Rectal smooth muscle tissue (tissue), 1 donor: ENCODE results near the gene SNX30.

Source experiments
- H3K27ac ChIP-seq: one replicate; pipeline ENCODE4 v1.7.0; 2013; ENCODE audit warnings: low read depth, low read length, inconsistent platforms
- H3K27me3 ChIP-seq: one replicate; pipeline ENCODE4 v1.7.0; 2013; ENCODE audit warnings: low read length; ENCODE audit not compliant: control insufficient read depth, insufficient read depth
- H3K36me3 ChIP-seq: one replicate; pipeline ENCODE4 v1.7.0; 2013; ENCODE audit warnings: low read length; ENCODE audit not compliant: control insufficient read depth, insufficient read depth
- H3K4me1 ChIP-seq: one replicate; pipeline ENCODE4 v1.7.0; 2013; ENCODE audit warnings: low read length; ENCODE audit not compliant: control insufficient read depth, insufficient read depth
- H3K4me3 ChIP-seq: one replicate; pipeline ENCODE4 v1.7.0; 2013; ENCODE audit warnings: low read length
- H3K9ac ChIP-seq: one replicate; pipeline ENCODE4 v1.7.0; 2013; ENCODE audit warnings: low read length

The SNX30 gene

GRCh38 chr9:112792670-112793069, 42.1 kb downstream of the SNX30 start:
- Histone ChIP-seq H3K36me3 (no peaks in the 10 kb centered on the region), H3K27ac (no peak overlapping the region), H3K4me3 (no peak overlapping the region), H3K4me1 (peaks cover 22% of the 10 kb centered on the region), H3K9ac (no peak overlapping the region), H3K27me3 (no peaks in the 10 kb centered on the region)

- Histone ChIP-seq H3K27me3 (no peaks in the 10 kb centered on the region), H3K36me3 (no peaks in the 10 kb centered on the region), H3K4me1 (peaks cover 21% of the 10 kb centered on the region), H3K9ac (no peak overlapping the region), H3K4me3 (no peak overlapping the region), H3K27ac (no peak overlapping the region)
These were observed 42.8 kb downstream of the SNX30 start for GRCh38 chr9:112793213-112793810.

GRCh38 chr9:112794731-112795130, 44.2 kb downstream of the SNX30 start:
- Histone ChIP-seq H3K27me3 (no peaks in the 10 kb centered on the region), H3K9ac (no peak overlapping the region), H3K4me1 (peaks cover 10% of the 10 kb centered on the region), H3K27ac (no peak overlapping the region), H3K4me3 (no peak overlapping the region), H3K36me3 (no peaks in the 10 kb centered on the region)

GRCh38 chr9:112795921-112796320, 45.4 kb downstream of the SNX30 start:
- H3K36me3 ChIP-seq, result no peaks in the 10 kb centered on the region
- no peak overlapping the region for H3K9ac ChIP-seq
- H3K27ac ChIP-seq, result no peak overlapping the region
- no peaks in the 10 kb centered on the region for H3K27me3 ChIP-seq
- H3K4me3 ChIP-seq, result no peak overlapping the region
- H3K4me1 ChIP-seq, result peaks cover 3% of the 10 kb centered on the region

- H3K4me3 ChIP-seq, result no peak overlapping the region
- no peaks in the 10 kb centered on the region for H3K27me3 ChIP-seq
- H3K36me3 ChIP-seq, result no peaks in the 10 kb centered on the region
- H3K4me1 ChIP-seq, result peaks cover 3% of the 10 kb centered on the region
- H3K27ac ChIP-seq, result no peak overlapping the region
- no peak overlapping the region for H3K9ac ChIP-seq
These were observed 45.9 kb downstream of the SNX30 start for GRCh38 chr9:112796485-112796884.

GRCh38 chr9:112809351-112809848, 58.8 kb downstream of the SNX30 start:
- Histone ChIP-seq H3K27ac (no peak overlapping the region), H3K4me1 (no peaks in the 10 kb centered on the region), H3K9ac (no peak overlapping the region), H3K4me3 (no peak overlapping the region), H3K36me3 (peaks cover 4% of the 10 kb centered on the region), H3K27me3 (no peaks in the 10 kb centered on the region)

- Histone ChIP-seq H3K4me3 (no peak overlapping the region), H3K9ac (no peak overlapping the region), H3K4me1 (no peaks in the 10 kb centered on the region), H3K27me3 (no peaks in the 10 kb centered on the region), H3K27ac (no peak overlapping the region), H3K36me3 (peaks cover under 1% of the 10 kb centered on the region)
These were observed 59.3 kb downstream of the SNX30 start for GRCh38 chr9:112809906-112810305.

GRCh38 chr9:112810696-112811490, 60.3 kb downstream of the SNX30 start:
- no peak overlapping the region for H3K4me3 ChIP-seq
- no peaks in the 10 kb centered on the region for H3K4me1 ChIP-seq
- H3K27me3 ChIP-seq, result no peaks in the 10 kb centered on the region
- H3K27ac ChIP-seq, result no peak overlapping the region
- H3K9ac ChIP-seq, result no peak overlapping the region
- H3K36me3 ChIP-seq, result no peaks in the 10 kb centered on the region

- H3K4me1 ChIP-seq, result no peaks in the 10 kb centered on the region
These were observed 61.0 kb downstream of the SNX30 start for GRCh38 chr9:112811518-112811917.

GRCh38 chr9:112815868-112816267, 65.3 kb downstream of the SNX30 start:
- Histone ChIP-seq H3K9ac (no peak overlapping the region), H3K36me3 (no peaks in the 10 kb centered on the region), H3K4me3 (no peak overlapping the region), H3K27ac (no peak overlapping the region), H3K27me3 (no peaks in the 10 kb centered on the region), H3K4me1 (no peaks in the 10 kb centered on the region)

More at GRCh38 chr9:112811518-112811917, 61.0 kb downstream of the SNX30 start:
- H3K9ac ChIP-seq, result no peak overlapping the region
- no peak overlapping the region for H3K27ac ChIP-seq
- no peaks in the 10 kb centered on the region for H3K27me3 ChIP-seq
- H3K4me3 ChIP-seq, result no peak overlapping the region
- H3K36me3 ChIP-seq, result no peaks in the 10 kb centered on the region

GRCh38 chr9:112817860-112818203, 67.3 kb downstream of the SNX30 start:
- Histone ChIP-seq H3K36me3 (no peaks in the 10 kb centered on the region), H3K27me3 (no peaks in the 10 kb centered on the region), H3K4me1 (no peaks in the 10 kb centered on the region), H3K9ac (no peak overlapping the region), H3K27ac (no peak overlapping the region), H3K4me3 (no peak overlapping the region)

- Histone ChIP-seq H3K27me3 (no peaks in the 10 kb centered on the region), H3K4me1 (no peaks in the 10 kb centered on the region), H3K4me3 (no peak overlapping the region), H3K27ac (no peak overlapping the region), H3K9ac (no peak overlapping the region), H3K36me3 (no peaks in the 10 kb centered on the region)
These were observed 69.3 kb downstream of the SNX30 start for GRCh38 chr9:112819635-112820496.
